Left ventricle myocardium superior (tissue), 1 donor: ENCODE measurements around the gene VHLL. TPM values are rescaled to one million over a fixed set of nuclear protein-coding genes. Genes with fewer than 3 reads are reported as not detected.

ENCODE experiments used
- ATAC-seq: fragments of 200-7000 bp; cut with Tn5 transposase; one replicate; pipeline ENCODE4 v1.9.1; 2020; ENCODE audit warnings: mild to moderate bottlenecking, moderate library complexity
- DNase-seq: peaks from one replicate; pipeline ENCODE4 v3.0.0-alpha.2; 2020
- intact Hi-C: fragments of 100-400 bp; cut with micrococcal nuclease; formaldehyde crosslinking; loops from one replicate; pipeline ENCODE4 v1.11.0; 2022
- total RNA-seq: library from RNA; stranded (reverse); fragmentation: NEBNext Ultra II Directional; extraction: Animal tissue kit (Norgen Biotek cat#: 25700); gene quantifications from one replicate; pipeline ENCODE4 v1.2.1, GENCODE V29; 2021
- donor health status: DM: no; HTN: yes; CAD: no; lungs with severe emphysema.

VHLL gene
- total RNA-seq, 1 donor from 2014 or later: not detected

DNA sequence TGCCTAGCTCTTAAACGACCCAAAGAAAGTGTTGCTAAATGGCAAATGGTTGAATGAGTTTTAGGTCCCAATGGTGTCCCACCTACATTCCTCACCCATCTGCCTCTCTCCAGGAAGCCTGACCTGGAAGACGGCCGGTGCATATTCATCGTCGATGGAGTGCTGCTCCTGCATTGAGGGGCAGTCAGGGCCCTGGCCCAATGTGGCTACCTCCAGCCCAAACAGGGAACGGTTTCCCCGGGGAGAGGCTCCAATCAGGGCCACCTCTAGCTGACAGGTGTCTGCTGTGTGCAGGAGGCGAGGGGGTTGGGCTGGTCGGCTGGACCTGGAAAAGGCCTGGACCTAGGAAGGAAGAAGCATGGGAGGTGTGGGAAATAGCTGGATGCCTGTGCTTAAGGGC is 5.2 kb downstream of the VHLL start:
- intact Hi-C loops: no loop called here
- DNase-seq (no peak), ATAC-seq (no peak)

DNA sequence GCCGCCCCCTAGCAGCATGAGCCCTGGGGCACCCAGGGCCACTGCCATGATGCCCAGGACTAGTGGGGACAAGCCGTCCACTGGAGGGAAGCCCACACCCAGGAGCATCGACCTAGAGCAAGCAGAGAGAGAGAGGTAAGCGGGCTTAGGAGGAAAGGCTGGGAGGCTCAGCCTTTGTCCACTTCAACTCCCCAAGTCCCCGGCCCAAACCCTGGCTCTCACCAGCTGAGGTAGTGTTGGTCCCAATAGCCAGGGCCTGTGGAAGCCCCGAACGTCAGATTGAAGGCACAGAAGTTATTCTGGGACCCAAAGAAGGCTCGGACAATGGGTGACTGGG is 6.0 kb downstream of the VHLL start:
- ATAC-seq (no peak), DNase-seq (no peak)
- intact Hi-C loops: no loop called here

- intact Hi-C loops: no loop called here
- ATAC-seq (peak; percentile 95), DNase-seq (peak; percentile 94)
These were observed 7.7 kb downstream of the VHLL start for GRCh38 chr1:156291226-156292061.

- ATAC-seq (no peak), DNase-seq (no peak)
- intact Hi-C loops: no loop called here
These were observed 9.2 kb downstream of the VHLL start for GRCh38 chr1:156289857-156290256.

DNA sequence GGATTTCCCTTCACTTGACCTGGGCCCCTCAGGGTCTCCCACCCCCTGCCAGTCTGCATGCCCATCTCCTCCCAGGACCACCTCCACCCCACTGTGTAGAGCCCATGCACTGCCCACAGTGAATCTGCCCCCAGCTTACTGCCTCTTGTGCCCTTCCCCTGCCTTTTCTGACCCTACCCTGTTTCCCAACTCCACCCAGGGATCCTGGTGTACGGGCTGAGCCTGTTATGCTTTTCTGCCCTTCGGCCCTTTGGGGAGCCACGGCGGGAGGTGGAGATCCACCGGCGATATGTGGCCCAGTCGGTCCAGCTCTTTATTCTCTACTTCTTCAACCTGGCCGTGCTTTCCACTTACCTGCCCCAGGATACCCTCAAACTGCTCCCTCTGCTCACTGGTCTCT is 13.0 kb downstream of the VHLL start:
- DNase-seq (no peak), ATAC-seq (no peak)
- intact Hi-C loops: no loop called here

GRCh38 chr1:156285437-156285836 is 13.7 kb downstream of the VHLL start:
- DNase-seq (no peak), ATAC-seq (no peak)
- intact Hi-C loops: no loop called here

DNA sequence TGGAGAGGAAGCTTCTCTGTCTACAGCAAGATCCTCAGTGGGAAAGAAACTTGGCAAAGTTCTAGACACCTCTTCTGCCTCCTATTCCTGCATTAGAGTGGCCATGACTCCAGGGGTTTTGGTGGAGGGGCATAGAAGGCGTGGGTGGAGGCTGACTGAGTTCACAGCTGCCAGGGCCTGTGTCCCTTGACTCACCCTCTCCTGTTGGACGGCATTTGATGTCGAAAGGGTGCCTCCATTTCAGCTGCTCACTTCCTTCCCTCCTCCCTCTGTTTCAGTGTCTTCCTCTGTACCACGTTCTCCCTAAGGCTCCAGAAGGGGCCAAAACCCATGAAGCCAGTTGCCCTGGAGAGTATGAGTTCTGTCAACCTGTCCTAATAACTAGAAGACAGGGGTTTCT is 14.3 kb downstream of the VHLL start:
- intact Hi-C loops: no loop called here
- ATAC-seq: no peak
- DNase-seq: no peak

DNA sequence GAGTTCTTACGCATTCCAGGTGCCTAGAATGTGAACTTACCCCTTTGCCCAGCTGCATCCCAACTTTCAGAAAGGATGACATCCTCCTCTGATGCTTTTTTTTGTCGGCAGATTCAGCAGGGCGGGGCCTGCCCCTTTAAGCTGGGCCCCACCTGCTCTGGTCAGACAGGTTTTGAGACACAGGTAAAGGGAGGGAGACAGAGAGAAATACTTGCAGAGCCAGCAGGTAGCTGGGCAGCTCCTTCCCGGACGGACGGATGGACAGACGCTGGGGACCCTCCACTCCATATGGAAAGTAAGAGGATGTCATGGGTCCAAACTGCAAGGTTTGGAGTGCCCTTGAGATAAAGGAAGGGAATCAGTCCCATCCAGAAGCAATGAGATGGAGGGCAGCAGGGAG is 15.0 kb downstream of the VHLL start, which contains the start of gene TMEM79:
Gene TMEM79 (plus strand): TSS at position 214 of the 400 bp plus-strand sequence. CDS start 902 bp downstream, outside the sequence.
- ATAC-seq (no peak), DNase-seq (no peak)
- intact Hi-C loops: no loop called here

DNA sequence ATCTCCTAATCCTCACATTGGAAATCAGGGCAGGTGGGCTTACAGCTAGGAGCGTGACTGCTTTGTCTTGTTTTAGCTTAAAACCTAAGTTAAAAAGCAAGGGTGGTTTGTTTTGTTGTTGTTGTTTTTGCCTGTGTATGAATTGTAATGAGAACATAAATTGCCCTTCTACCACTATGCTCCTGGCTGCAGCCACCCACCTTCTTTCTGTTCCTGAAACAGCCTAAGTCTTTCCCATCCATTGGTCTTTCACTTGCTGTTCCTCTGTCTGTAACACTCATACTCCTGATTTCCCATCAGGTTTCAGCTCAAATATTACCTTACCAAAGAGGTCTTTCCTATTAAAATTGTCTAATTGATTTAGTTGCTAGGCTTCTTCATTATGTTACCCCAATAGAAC is 15.6 kb downstream of the VHLL start:
- intact Hi-C loops: no loop called here
- DNase-seq (no peak), ATAC-seq (no peak)

DNA sequence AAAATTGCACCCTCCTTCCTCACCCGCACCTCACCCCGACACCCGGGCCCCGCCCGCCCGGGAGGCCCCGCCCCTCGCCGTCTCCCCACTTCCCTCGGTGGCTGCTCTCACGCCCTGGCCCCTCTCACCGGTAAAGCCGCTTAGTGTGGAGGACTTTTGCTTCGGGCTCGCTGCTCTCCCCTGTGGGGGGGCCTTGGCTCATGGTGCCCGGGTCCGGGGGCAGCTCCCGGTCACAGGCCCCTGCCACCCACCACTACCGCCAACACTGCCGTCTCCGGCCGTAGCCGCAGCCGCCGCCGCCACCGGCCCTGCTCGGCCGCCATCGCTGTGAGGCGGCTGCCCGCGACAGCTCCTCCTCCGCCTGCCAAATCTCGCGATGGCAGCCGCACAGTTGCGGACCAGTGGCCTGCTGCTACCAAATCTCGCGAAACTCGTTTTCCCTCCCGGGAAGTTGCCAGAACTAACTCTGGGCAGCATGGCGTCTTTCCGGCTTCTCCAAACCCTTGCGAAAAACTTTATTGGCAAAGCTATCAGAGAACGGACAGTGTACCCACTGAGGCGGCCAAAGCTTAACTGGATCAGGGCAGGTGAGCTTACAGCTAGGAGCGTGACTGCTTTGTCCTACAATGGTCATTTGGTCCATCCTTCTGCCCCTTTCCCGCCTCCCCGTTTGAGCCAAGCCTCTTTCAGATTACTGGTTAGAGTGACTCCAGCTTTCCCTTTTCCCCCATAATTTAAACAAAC is 16.5 kb downstream of the VHLL start, which contains the start of gene SMG5:
Gene SMG5 (minus strand): TSS at position 347 of the 744 bp plus-strand sequence. CDS start 145 bp downstream, at position 202.
- ATAC-seq (peak; percentile 89), DNase-seq (peak; percentile 97)
- intact Hi-C loops: no loop called here

GRCh38 chr1:156281693-156282478 is 17.2 kb downstream of the VHLL start:
- ATAC-seq (peak; percentile 7), DNase-seq (no peak)
- intact Hi-C loops: no loop called here

DNA sequence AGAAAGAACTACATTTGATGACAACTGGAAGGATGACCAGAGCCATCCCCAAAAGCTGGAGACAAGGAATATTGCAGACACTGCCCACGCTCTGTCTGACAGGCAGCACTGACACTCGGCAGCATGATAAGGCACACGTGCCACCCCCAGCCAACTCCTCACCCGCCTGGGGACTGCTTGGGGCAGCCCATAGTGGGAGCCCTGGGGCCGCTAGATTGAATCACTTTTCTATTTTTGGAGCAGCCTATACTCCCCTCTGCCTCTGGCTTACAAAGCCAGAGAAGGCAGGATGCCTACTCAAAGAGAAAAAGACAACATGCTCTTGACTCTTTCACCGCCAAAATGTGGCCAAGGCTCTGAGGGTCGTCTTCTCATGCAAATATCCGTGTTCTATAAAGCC is 17.8 kb downstream of the VHLL start:
- ATAC-seq: peak; percentile 82
- intact Hi-C loops: no loop called here

GRCh38 chr1:156279837-156280236 is 19.3 kb downstream of the VHLL start:
- no peak for DNase-seq
- ATAC-seq: no peak
- intact Hi-C loops: no loop called here

More for the DNA sequence above, 17.8 kb downstream of the VHLL start:
- peak; percentile 77 for DNase-seq

DNA sequence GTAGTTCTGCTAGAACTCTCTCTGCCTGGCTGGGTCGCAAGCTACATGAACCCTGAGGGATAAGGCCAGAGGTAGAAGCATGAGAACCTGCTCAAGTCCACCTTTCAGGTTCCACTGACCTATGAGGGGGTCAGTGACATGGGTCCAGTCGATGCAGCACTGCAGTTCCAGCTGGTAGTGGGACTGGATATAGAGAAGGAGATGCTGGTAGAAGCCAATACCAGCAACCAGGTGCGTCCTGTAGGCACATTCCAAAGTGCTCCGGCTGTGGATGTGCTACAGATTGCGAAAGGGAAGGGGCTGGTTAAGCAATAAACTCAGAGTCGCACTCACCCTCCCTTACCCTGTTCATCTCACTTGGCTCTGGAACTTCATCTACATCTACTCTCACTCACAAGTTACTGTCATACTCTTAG is 22.1 kb downstream of the VHLL start:
- ATAC-seq (no peak), DNase-seq (no peak)
- intact Hi-C loops: no loop called here

DNA sequence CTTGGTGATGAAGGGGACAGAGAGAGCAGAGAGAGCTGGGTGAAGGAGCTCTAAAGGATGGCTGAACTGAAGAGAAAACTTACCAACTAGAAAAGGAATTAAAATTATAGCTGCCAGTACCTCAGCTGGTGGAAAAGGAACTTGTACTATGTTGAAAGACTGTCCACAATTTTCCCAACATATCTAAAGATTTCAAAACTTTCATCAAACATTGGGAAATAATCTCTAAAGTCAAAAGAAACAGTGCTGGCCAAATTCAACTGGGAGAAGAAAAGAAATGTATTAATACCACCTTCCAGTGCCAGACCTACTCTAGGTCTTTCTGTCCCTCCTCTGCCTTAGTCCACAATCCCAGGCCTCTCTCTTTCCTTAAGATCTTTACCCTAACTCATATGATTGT is 22.6 kb downstream of the VHLL start:
- intact Hi-C loops: no loop called here
- DNase-seq (no peak), ATAC-seq (no peak)

GRCh38 chr1:156270314-156270713 is 28.8 kb downstream of the VHLL start:
- DNase-seq (no peak), ATAC-seq (no peak)
- intact Hi-C loops: no loop called here

GRCh38 chr1:156268336-156268735 is 30.8 kb downstream of the VHLL start:
- ATAC-seq (no peak), DNase-seq (no peak)
- intact Hi-C loops: no loop called here

DNA sequence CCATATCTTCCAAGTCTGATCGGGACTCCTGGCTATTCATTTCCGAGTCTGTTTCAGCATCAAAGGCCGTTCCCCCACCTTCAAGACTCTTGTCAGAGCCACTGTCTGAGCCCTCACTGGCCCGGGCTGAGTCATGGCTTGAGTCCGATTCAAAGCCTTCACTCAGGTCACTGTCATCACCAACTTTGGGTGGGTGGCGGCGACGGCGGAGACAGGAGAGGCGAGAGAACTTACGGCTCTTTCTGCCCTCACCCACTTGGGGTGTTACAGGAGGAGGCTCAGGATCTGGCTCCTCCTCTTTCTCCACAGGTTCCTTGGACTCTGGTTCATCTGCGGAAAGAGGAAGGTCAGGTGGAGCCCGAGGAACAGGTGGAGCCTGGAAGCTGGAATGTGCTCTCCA is 33.1 kb downstream of the VHLL start:
- DNase-seq (no peak), ATAC-seq (peak; percentile 10)
- intact Hi-C loops: no loop called here

- no peak for ATAC-seq
- intact Hi-C loops: no loop called here
- no peak for DNase-seq
These were observed 35.8 kb downstream of the VHLL start for GRCh38 chr1:156263288-156263655.
